ENCODE data around the gene BCR.

Gene BCR

GRCh38 chr22:23242473-23243001 lies 62.2 kb downstream of the BCR start:
- in situ Hi-C loops (cut with HindIII; ENCODE audit: low sequenced_read_pairs): no loop called here

GRCh38 chr22:23243006-23243573 lies 62.8 kb downstream of the BCR start:
- in situ Hi-C loops (cut with HindIII; ENCODE audit: low sequenced_read_pairs): no loop called here

GRCh38 chr22:23243859-23244689 lies 63.8 kb downstream of the BCR start:
- in situ Hi-C loops (cut with HindIII; ENCODE audit: low sequenced_read_pairs): no loop called here

GRCh38 chr22:23244690-23245044 lies 64.4 kb downstream of the BCR start:
- in situ Hi-C loops (cut with HindIII; ENCODE audit: low sequenced_read_pairs): no loop called here

- in situ Hi-C loops (cut with HindIII; ENCODE audit: low sequenced_read_pairs): no loop called here
Measured at GRCh38 chr22:23245045-23245798, 64.9 kb downstream of the BCR start.

- in situ Hi-C loops (cut with HindIII; ENCODE audit: low sequenced_read_pairs): no loop called here
Measured at GRCh38 chr22:23245799-23246136, 65.5 kb downstream of the BCR start.

- in situ Hi-C loops (cut with HindIII; ENCODE audit: low sequenced_read_pairs): no loop called here
Measured at GRCh38 chr22:23246982-23247766, 66.9 kb downstream of the BCR start.

GRCh38 chr22:23248583-23248982 lies 68.3 kb downstream of the BCR start:
- in situ Hi-C loops (cut with HindIII; ENCODE audit: low sequenced_read_pairs): no loop called here

- in situ Hi-C loops (cut with HindIII; ENCODE audit: low sequenced_read_pairs): no loop called here
Measured at GRCh38 chr22:23250056-23250784, 69.9 kb downstream of the BCR start.

GRCh38 chr22:23250785-23251363 lies 70.6 kb downstream of the BCR start:
- in situ Hi-C loops (cut with HindIII; ENCODE audit: low sequenced_read_pairs): no loop called here

- in situ Hi-C loops (cut with HindIII; ENCODE audit: low sequenced_read_pairs): no loop called here
Measured at GRCh38 chr22:23251445-23252093, 71.3 kb downstream of the BCR start.

GRCh38 chr22:23253475-23254055 lies 73.3 kb downstream of the BCR start:
- in situ Hi-C loops (cut with HindIII; ENCODE audit: low sequenced_read_pairs): no loop called here

- in situ Hi-C loops (cut with HindIII; ENCODE audit: low sequenced_read_pairs): no loop called here
Measured at GRCh38 chr22:23255506-23256170, 75.3 kb downstream of the BCR start.

GRCh38 chr22:23256171-23256932 lies 76.0 kb downstream of the BCR start:
- in situ Hi-C loops (cut with HindIII; ENCODE audit: low sequenced_read_pairs): no loop called here

- in situ Hi-C loops (cut with HindIII; ENCODE audit: low sequenced_read_pairs): no loop called here
Measured at GRCh38 chr22:23256986-23257888, 76.9 kb downstream of the BCR start.

GRCh38 chr22:23257889-23258825 lies 77.8 kb downstream of the BCR start:
- in situ Hi-C loops (cut with HindIII; ENCODE audit: low sequenced_read_pairs): no loop called here
